ENCODE results near the gene AGAP1. TPM values are rescaled to one million over a fixed set of nuclear protein-coding genes. Genes with fewer than 3 reads are reported as not detected.

AGAP1 gene
- total RNA-seq, 1 donor from 2014 or later = 3.1 TPM

GRCh38 chr2:235661167-235661937 lies 167.5 kb downstream of the AGAP1 start:
- no peak for DNase-seq (ENCODE audit: low read depth in 2 of 2)

DNA sequence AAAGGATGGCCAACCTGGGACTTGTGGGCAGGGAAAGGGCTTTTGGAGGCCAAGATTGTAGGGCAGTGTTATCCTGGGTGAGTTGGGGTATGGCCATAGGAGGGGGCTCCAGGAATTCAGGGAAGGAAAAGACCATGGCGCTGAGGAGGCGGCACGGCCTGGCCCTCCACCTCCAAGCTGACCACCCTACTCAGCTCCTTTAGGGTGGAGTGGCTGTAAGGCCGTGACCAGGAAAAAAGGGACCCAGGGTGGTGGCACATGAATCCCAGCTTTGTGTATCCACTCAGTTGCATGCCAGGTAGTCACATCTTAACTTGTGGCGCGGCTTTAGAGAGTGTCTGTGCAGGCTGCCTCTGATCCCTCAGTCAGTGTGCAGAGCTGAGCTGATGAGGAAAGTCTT lies 168.1 kb downstream of the AGAP1 start:
- no peak for DNase-seq (ENCODE audit: low read depth in 2 of 2)

- no peak for DNase-seq (ENCODE audit: low read depth in 2 of 2)
Observed at GRCh38 chr2:235663875-235664274, 170.0 kb downstream of the AGAP1 start.

GRCh38 chr2:235665661-235666212 lies 171.9 kb downstream of the AGAP1 start:
- DNase-seq (ENCODE audit: low read depth in 2 of 2) = peak in 1 of 2 donors; percentile 17

GRCh38 chr2:235666213-235666781 lies 172.5 kb downstream of the AGAP1 start:
- DNase-seq (ENCODE audit: low read depth in 2 of 2) = peak; percentile 81 to 82

GRCh38 chr2:235668782-235669181 lies 174.9 kb downstream of the AGAP1 start:
- no peak for DNase-seq (ENCODE audit: low read depth in 2 of 2)

GRCh38 chr2:235669269-235669831 lies 175.5 kb downstream of the AGAP1 start:
- peak; percentile 27 to 72 for DNase-seq (ENCODE audit: low read depth in 2 of 2)

DNA sequence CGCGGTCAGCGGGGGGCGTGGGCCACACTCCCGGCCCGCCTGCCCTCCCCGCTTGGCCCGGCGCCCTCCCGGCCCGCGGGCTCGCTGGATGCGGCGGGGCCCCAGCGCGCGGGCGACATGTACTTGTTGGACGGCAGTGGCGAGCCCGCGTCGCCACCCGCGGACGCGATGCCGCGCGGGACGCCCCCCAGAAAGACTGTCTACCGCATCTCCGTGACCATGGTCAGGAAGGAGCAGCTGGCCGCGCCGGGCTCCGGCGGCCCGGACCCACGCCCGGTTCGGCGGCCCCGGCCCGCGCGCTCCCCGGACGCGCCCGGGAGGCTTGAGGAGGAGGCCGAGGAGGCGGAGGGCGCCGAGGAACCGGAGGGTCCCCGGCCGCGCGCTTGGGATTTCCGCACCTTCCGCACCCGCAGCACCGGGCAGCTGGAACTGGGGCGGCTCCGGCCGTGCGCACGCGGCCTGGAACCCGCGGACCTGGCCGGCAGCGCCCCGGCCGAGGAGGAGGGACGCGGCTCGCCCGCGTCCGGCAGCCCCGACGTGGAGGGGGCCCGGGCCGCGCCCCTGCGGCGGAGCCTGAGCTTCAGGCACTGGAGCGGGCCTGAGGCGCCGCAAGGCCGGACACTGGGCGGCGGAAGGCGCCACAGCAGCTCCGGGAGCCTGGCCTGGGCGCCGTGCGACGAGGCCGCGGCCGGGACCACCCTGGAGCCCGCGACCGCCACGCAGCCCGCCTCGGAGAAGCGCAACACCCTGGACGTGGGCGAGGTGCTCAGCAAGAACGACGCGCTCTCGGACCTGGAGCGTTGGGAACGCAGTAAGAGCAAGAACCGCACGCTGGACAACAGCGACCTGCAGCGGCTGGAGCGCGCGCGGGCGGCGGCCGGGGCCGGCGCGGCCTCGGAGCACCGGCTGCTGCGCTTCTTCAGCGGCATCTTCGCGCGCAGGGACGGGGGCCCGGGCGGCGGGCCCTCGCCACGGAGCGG lies 176.4 kb downstream of the AGAP1 start:
- DNase-seq (ENCODE audit: low read depth in 2 of 2) = peak; percentile 55 to 81

DNA sequence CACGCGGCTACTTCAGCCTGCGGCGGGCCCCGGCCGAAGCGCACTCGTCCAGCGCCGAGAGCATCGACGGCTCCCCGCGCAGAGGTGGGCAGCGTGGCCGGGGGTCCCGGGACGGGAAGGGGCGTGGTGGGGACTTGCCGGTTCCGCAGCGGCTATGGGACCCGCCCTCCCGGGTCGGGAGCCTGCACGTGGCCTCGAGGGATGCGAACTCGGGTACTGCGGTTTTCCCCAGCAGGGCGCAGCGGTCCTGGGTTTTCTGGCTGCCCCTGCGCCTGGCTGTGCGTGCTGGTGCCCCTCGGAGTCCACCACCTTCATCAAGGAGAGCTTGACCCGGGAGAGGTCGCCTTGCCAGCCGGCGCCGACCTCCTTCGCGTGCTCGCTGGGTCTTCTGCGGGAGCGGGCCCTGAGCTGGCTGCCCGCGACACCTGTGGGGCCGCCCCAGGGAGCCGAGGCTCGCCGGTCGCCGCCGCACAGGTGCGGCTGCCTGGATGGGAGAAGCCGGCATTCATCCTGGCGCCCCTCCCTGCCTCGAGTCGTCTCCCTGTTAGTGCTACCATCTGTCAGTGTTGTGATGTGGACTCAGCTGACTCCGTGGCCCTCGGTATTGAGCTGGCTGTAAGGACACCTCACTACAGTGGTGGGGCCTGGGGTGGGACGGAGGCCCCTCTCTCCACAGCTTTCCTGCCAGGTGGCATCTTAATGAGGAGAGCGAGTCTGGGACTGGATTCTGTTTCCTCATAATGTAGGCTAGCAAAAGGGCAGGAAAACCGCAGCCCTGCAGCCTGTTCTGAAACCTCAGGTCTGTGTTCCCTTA lies 177.3 kb downstream of the AGAP1 start:
- no peak for DNase-seq (ENCODE audit: low read depth in 2 of 2)

GRCh38 chr2:235672720-235673119 lies 178.9 kb downstream of the AGAP1 start:
- DNase-seq (ENCODE audit: low read depth in 2 of 2) = no peak

DNA sequence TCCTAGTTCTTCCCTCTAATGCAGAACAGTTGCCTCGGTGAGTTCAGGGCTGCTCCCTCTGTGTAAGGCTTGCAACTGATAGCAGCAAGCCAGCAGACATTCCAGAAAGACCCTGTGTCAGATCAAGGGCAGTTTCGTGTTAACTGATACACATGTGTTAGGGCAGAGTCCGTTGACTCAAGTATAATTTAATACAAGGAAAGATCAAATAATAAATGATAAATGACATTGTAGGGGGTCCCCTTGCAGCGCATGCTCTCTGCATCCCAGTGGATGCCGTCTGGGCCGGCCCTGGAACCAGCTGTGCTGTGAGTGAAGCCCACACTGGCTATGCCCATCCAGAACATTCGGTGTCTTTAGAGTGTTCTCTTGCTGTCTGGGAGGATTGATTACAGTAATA lies 180.3 kb downstream of the AGAP1 start:
- DNase-seq (ENCODE audit: low read depth in 2 of 2) = no peak

DNA sequence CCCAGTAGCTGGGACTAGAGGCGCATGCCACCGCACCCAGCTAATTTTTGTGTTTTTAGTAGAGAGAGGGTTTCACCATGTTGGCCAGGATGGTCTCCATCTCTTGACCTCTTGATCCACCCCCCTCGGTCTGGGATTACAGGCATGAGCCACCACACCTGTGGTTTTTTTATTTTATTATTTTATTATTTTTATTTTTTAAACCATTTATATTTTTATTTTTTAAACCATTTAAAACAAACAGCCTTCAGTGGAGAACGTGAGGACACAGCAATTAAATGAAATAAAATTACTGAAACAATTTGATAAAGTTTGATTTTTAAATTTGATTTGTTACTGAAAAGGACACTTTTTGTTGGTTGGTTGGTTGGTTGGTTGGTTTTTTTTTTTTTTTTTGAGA lies 181.0 kb downstream of the AGAP1 start:
- DNase-seq (ENCODE audit: low read depth in 2 of 2) = no peak

DNA sequence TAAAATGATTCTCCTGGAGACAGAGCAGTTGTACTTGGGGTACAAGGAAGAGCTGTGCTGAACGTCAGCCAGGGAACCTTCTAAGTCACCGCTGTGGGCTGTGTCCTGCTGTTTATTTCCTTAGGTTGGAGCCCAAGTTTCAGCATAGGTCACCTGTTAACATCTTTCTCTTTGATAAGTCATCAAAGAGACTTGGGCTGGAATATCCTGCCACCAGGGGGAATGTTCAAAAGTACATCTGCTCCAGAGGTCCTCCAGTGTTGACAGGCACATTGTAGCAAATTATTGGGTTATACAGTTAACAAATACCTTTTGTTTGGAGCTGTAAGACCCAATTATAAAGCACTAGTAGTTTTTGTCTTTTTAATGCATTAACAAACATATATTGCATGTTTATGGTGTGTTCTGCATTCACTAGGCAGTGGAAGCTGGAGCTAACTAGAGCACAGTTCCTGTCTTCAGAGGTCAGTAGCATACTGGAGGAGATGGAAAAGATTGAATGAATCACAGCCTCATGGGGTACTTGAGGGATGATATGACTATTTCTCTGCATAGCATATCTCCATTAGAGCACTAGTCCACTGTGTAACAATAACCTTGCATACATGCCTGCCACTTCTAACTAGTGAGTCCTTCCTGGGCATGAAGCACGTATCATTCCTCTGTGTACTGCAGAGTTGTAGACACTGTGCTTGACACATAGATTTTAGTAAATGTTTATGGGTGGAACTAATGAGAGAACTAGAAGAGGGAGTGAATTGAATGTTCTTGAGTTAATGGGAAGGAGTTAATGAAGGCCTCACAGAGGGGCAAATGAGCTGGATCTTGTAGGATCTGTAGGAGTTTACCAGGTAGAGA lies 182.1 kb downstream of the AGAP1 start:
- no peak for DNase-seq (ENCODE audit: low read depth in 2 of 2)

DNA sequence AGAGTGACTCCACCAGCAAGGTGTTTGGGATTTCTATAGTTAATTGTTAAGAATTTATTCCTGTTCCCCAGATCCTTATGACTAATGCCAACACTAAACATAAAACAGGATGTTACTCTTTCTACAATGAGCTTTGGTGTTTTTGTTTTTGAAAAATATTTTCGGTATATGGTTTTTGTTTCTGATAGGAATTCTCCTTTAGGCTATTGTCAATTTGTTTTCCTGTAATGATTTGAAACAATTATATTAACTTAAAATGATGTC lies 182.6 kb downstream of the AGAP1 start:
- DNase-seq (ENCODE audit: low read depth in 2 of 2) = no peak

GRCh38 chr2:235677276-235677788 lies 183.5 kb downstream of the AGAP1 start:
- DNase-seq (ENCODE audit: low read depth in 2 of 2) = no peak

DNA sequence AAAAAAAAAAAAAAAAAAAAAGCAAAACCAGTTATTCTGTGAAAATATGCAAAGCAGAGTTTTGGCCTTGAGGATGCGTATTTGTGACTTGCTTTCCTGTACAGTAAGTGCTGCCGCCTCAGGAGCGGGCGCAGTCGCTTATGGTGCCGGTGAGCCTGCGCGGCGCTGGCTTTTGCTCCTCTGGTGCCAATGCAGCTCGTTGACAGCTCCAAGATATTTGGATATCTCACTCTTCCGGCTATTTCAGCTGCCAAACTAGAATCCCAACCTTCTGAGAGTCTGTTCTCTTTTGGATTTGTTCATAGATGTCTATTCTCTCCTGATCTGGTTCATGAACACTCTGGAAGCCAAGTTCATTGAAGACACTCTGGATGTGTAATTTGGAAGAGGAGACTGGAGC lies 184.1 kb downstream of the AGAP1 start:
- no peak for DNase-seq (ENCODE audit: low read depth in 2 of 2)

DNA sequence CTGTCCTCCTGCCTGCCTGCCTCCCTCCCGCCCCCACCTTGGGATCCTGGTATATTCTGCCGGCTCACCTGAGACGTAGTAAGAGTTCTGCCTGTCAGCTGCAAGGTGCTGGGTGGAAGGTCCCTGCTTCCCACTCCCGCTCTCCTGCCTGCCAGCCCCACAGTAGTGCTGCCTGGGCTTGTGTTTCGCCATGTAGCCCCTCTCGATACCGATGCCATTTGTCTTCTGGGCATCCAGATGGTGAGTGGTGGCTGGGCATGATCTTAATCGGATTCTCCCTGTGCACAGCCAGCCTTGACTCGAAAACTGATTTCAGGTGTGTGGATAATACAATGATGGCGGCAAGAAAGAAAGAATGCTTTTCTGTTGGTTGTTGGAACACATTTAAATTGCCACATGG lies 184.9 kb downstream of the AGAP1 start:
- DNase-seq (ENCODE audit: low read depth in 2 of 2) = no peak

DNA sequence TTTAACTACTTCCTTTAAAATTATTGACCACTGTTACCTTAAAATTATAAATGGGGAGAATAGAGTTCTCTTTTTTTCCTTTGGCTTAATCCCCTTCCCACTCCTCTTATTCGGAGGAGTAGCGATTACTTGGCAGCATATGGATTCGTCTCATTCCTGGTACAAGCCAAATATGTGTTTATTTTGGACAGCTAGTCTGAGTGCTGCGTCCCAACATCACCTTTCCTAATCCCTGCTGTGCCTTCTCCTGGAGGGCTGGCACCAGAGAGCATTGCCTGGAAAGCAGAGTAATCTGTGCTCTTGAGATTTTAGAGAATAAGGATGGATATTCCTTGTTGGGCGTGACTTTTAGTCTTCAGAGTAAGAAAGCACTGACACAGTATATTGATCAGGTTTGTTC lies 185.6 kb downstream of the AGAP1 start:
- no peak for DNase-seq (ENCODE audit: low read depth in 2 of 2)

- no peak for DNase-seq (ENCODE audit: low read depth in 2 of 2)
Observed at GRCh38 chr2:235685024-235685721, 191.3 kb downstream of the AGAP1 start.

Measured in dermis microvascular lymphatic vessel endothelial cell (primary cell).